Hepatocyte (in vitro differentiated cells): Measurements from ENCODE around the gene STK11. TPM values are rescaled to one million over a fixed set of nuclear protein-coding genes. Genes with fewer than 3 reads are reported as not detected.

Experiments
- DNase-seq: peaks from one replicate; pipeline ENCODE4 v3.0.0-alpha.2; 2016; ENCODE audit warnings: low spot score
- H2AFZ ChIP-seq: fragments of 200-600 bp; sonication (generic); 2 replicates; pipeline ENCODE4 v1.6.0; 2016; ENCODE audit warnings: antibody characterized with exemption, mild to moderate bottlenecking
- H3K27ac ChIP-seq: fragments of 200-600 bp; sonication (generic); 2 replicates; pipeline ENCODE4 v1.5.1; 2016; ENCODE audit warnings: mild to moderate bottlenecking
- H3K27me3 ChIP-seq: fragments of 200-600 bp; sonication (generic); 2 replicates; pipeline ENCODE4 v1.6.1; 2016
- H3K36me3 ChIP-seq: fragments of 200-600 bp; sonication (generic); replicated peaks from 2 replicates; pipeline ENCODE4 v1.5.1; 2016; ENCODE audit warnings: low read depth; ENCODE audit not compliant: insufficient read depth
- H3K4me1 ChIP-seq: fragments of 200-600 bp; sonication (generic); 2 replicates; pipeline ENCODE4 v1.5.1; 2016; ENCODE audit warnings: mild to moderate bottlenecking, moderate library complexity; ENCODE audit not compliant: insufficient read depth
- H3K4me2 ChIP-seq: fragments of 200-600 bp; sonication (generic); 2 replicates; pipeline ENCODE4 v1.6.0; 2016
- H3K4me3 ChIP-seq: fragments of 200-600 bp; sonication (generic); 2 replicates; pipeline ENCODE4 v1.5.1; 2016; ENCODE audit warnings: mild to moderate bottlenecking
- H3K79me2 ChIP-seq: fragments of 200-600 bp; sonication (generic); 2 replicates; pipeline ENCODE4 v1.6.0; 2017; ENCODE audit warnings: mild to moderate bottlenecking
- H3K9me2 ChIP-seq: fragments of 200-600 bp; sonication (generic); replicated peaks from 2 replicates; pipeline ENCODE4 v1.6.0; 2017; ENCODE audit warnings: mild to moderate bottlenecking; ENCODE audit not compliant: insufficient read depth
- H3K9me3 ChIP-seq: fragments of 200-600 bp; sonication (generic); 2 replicates; pipeline ENCODE4 v1.5.1; 2016; ENCODE audit warnings: low read depth, mild to moderate bottlenecking
- H4K20me1 ChIP-seq: fragments of 200-600 bp; sonication (generic); 2 replicates; pipeline ENCODE4 v1.6.0; 2016; ENCODE audit warnings: mild to moderate bottlenecking; ENCODE audit not compliant: insufficient read depth, poor library complexity, severe bottlenecking
- EZH2 ChIP-seq: fragments of 200-600 bp; sonication (generic); IDR thresholded peaks from 2 replicates; pipeline ENCODE4 v1.6.1; 2016; ENCODE audit warnings: antibody characterized with exemption, mild to moderate bottlenecking, borderline replicate concordance
- EZH2phosphoT487 ChIP-seq: fragments of 200-600 bp; sonication (generic); IDR thresholded peaks from one replicate; pipeline ENCODE4 v1.6.1; 2018; ENCODE audit warnings: antibody characterized with exemption, mild to moderate bottlenecking, low read depth, moderate library complexity; ENCODE audit not compliant: unreplicated experiment, severe bottlenecking
- WGBS: methylation state at CpG from one replicate; pipeline ENCODE4 v1.1.6; 2016; ENCODE audit warnings: low lambda C conversion rate; ENCODE audit errors: missing lambda C conversion rate; 5-methylcytosine and 5-hydroxymethylcytosine counted together
- polyA plus RNA-seq: library from polyadenylated mRNA; unstranded; fragments of >200 nt; fragmentation: Nextera tagmentation; extraction: Ambion mirVana; gene quantifications from 2 replicates; pipeline ENCODE4 v1.2.1, GENCODE V29; 2016
- total RNA-seq: library from RNA; depleted of rRNA; stranded (reverse); fragments of >200 nt; gene quantifications from 2 replicates; pipeline ENCODE4 v1.2.3, GENCODE V29; 2014
- TF ChIP-seq, protein P1 (sequence below): fragments of 200-600 bp; sonication (generic); IDR thresholded peaks from 2 replicates; pipeline ENCODE4 v1.5.1; 2016; ENCODE audit warnings: antibody characterized with exemption, mild to moderate bottlenecking; ENCODE audit not compliant: poor library complexity

The STK11 gene
- total and polyA plus RNA-seq, 2 experiments from 2014 or later = 48.9 to 76.6 TPM

DNA sequence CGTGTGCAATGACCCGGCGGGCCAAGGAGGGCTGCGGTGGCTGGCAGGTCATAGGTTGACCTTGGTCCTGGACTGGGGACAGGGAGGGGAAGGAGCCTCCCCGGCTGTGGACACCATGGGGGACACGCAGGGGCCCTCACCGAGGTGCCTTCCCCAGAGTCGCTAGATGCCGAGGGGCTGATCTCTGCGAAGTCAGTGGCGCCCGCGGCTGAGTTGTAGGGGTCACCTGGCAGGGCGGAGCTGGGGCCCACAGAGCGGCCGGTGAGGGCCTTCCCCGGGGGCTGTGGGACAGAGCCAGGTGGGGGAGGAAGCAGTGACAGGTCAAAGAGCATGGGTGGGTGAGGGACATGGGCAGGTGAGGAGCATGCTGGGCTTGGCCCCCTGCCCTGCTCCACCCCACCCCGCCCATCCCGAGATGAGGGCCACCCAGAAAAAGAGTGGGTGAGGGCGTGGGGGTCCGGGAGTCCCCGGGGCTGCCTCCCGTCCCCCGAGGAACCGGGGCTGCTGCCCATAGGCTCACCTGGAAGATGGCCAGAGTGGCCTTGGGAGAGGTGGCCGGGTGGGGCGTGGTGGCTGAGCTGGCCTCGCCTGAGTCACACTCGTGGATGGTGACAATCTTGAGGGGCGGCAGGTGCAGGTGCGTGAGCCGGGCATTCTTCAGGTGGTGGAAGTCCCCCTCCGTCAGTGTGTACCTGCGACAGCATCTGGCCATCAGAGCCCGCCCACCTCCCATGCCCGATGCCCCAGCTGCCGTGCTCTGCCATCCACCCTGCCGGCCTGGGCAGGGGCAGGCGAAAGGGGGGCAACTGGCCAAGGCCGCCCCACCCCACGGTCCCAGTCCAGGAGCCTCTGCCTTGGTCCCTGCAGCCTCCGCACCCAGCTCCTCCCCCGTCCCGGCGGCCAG, 28.7 kb downstream of the STK11 start:
- H3K27me3 ChIP-seq = no peaks in the 10 kb centered on the region
- 97% methylated on average over 24 of the region's 45 CpGs for WGBS
- DNase-seq = no peak
- no peaks in the 10 kb centered on the region for H4K20me1 ChIP-seq
- no peaks in the 10 kb centered on the region for H3K9me2 ChIP-seq
- no peak overlapping the region for H3K27ac ChIP-seq
- H3K4me3 ChIP-seq = no peak overlapping the region
- peaks cover 4% of the 10 kb centered on the region for H3K79me2 ChIP-seq
- H3K4me1 ChIP-seq = peaks cover 22% of the 10 kb centered on the region
- no peak overlapping the region for H2AFZ ChIP-seq
- no peak overlapping the region for H3K4me2 ChIP-seq
- no peaks in the 10 kb centered on the region for H3K9me3 ChIP-seq
- H3K36me3 ChIP-seq = no peaks in the 10 kb centered on the region
- TF ChIP-seq EZH2 (no peak), EZH2phosphoT487 (no peak)
- TF ChIP-seq, protein P1, sequence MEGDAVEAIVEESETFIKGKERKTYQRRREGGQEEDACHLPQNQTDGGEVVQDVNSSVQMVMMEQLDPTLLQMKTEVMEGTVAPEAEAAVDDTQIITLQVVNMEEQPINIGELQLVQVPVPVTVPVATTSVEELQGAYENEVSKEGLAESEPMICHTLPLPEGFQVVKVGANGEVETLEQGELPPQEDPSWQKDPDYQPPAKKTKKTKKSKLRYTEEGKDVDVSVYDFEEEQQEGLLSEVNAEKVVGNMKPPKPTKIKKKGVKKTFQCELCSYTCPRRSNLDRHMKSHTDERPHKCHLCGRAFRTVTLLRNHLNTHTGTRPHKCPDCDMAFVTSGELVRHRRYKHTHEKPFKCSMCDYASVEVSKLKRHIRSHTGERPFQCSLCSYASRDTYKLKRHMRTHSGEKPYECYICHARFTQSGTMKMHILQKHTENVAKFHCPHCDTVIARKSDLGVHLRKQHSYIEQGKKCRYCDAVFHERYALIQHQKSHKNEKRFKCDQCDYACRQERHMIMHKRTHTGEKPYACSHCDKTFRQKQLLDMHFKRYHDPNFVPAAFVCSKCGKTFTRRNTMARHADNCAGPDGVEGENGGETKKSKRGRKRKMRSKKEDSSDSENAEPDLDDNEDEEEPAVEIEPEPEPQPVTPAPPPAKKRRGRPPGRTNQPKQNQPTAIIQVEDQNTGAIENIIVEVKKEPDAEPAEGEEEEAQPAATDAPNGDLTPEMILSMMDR = no peak

DNA sequence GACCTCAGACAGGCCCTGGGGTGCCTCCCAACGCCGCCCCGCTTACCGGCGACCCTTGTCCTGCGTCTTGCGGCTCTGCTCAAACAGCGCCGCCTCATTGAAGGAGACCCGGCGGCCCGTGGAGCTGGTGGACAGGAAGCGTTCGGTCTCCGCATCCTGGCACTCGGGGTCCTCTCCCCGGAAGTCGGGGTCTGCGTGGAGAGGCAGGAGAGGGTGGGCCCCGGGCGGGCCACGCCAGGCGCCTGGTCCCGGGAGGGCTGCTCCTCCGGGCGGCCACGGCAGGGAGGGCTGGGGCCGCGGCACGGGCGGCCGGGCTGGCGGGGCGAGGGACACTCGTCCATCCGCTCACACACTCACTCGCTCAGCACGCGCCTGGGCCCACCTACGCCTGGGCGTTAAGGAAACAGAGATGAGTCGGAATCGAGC, 29.4 kb downstream of the STK11 start:
- Histone ChIP-seq H4K20me1 (no peaks in the 10 kb centered on the region), H3K79me2 (peaks cover 4% of the 10 kb centered on the region), H3K27me3 (no peaks in the 10 kb centered on the region), H3K9me2 (no peaks in the 10 kb centered on the region), H3K4me3 (no peak overlapping the region), H3K4me2 (no peak overlapping the region), H3K9me3 (no peaks in the 10 kb centered on the region), H2AFZ (no peak overlapping the region), H3K36me3 (no peaks in the 10 kb centered on the region), H3K4me1 (peaks cover 25% of the 10 kb centered on the region), H3K27ac (no peak overlapping the region)
- 98% methylated on average over 34 of the region's 43 CpGs for WGBS
- DNase-seq = no peak
- TF ChIP-seq, protein P1 = no peak
- no peak for TF ChIP-seq EZH2phosphoT487
- no peak for TF ChIP-seq EZH2

DNA sequence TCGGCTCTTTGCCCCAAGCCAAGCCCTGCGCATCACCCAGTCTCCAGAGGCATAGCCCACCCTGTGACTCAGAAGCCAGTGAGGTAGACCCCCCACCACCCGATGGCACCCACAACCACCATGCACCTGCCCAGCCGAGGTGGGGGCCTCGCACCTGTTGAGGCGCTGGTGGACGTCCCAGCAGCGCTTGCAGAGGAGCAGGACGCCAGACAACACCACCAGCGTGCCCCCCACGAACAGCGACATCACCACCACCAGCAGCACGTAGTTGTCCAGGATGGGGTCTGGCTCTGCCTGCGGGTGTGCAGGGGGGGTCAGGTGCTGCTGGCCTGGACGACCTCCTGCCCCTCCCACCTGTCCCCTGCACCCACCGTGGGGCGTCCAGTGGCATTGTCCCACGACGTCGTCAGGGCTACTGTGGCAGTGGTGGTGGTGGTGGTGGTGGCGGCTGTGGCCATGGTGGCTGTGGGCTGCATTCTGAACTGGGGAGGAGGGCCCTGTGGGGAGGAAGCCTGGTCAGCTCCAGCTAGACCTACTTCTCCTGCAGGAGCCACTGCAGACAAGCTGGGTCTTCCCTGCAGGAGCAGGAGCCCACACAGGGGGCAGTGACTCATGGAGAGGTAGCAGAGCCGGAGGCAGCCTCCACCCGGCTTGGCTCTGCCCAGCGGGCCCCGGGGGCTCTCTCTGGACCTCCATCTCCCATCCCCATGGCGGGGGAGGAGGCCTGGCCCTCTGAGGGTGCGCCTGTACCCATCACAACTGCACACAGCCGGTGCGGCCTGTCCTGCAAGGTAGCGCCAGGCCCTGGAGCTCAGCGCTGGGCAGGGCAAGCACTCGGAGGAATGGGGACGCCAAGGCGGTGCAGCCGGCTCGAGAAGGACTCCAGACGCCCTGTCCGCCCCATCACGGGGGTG, 30.3 kb downstream of the STK11 start:
- no peak overlapping the region for H2AFZ ChIP-seq
- peaks cover 31% of the 10 kb centered on the region for H3K4me1 ChIP-seq
- 80% methylated on average over 37 of the region's 39 CpGs for WGBS
- no peak overlapping the region for H3K27ac ChIP-seq
- H3K4me2 ChIP-seq = peak overlapping the region; percentile 100
- H3K36me3 ChIP-seq = no peaks in the 10 kb centered on the region
- H3K4me3 ChIP-seq = no peak overlapping the region
- no peak for DNase-seq
- no peaks in the 10 kb centered on the region for H3K27me3 ChIP-seq
- no peak for TF ChIP-seq EZH2
- TF ChIP-seq, protein P1 = no peak
- no peaks in the 10 kb centered on the region for H3K9me3 ChIP-seq
- no peaks in the 10 kb centered on the region for H4K20me1 ChIP-seq
- H3K9me2 ChIP-seq = no peaks in the 10 kb centered on the region
- peaks cover 4% of the 10 kb centered on the region for H3K79me2 ChIP-seq
